ENCODE data around the gene SDHA.

- TF ChIP-seq POLR2AphosphoS5 (IDR thresholded peaks at IDR 0.05; ENCODE audit: borderline replicate concordance, low read depth, low read length), result no peak
- no peak for TF ChIP-seq EZH2 (IDR thresholded peaks at IDR 0.05)
Measured at GRCh38 chr5:206927-207536, 11.1 kb upstream of the SDHA start.

All from SK-N-MC (cell line).